Thoracic aorta (tissue), 2 donors: ENCODE measurements around the gene TLCD3B. TPM values are rescaled to one million over a fixed set of nuclear protein-coding genes. Genes with fewer than 3 reads are reported as not detected.

ENCODE experiments used
- ATAC-seq: fragments of 150-250 bp; one replicate; pipeline ENCODE4 v1.8.0; 2017; ENCODE audit warnings: low read depth; ENCODE audit not compliant: insufficient number of reproducible peaks, low FRiP score
- DNase-seq: peaks from one replicate; pipeline ENCODE4 v3.0.0-alpha.2; 2020; ENCODE audit warnings: low spot score
- H3K27ac ChIP-seq, 2 donors: fragments of 200-600 bp; sonication (generic); 1 replicate in 1 of 2; 2 replicates in 1 of 2; pipeline ENCODE4 v1.5.1; 2016; ENCODE audit warnings: mild to moderate bottlenecking in 2 of 2, moderate library complexity in 2 of 2
- H3K27me3 ChIP-seq: fragments of 200-600 bp; sonication (generic); replicated peaks from 2 replicates; pipeline ENCODE4 v1.6.0; 2016; ENCODE audit warnings: mild to moderate bottlenecking; ENCODE audit not compliant: insufficient read depth
- H3K36me3 ChIP-seq: fragments of 200-600 bp; sonication (generic); one replicate; pipeline ENCODE4 v1.5.1; 2016
- H3K4me1 ChIP-seq, 2 donors: fragments of 200-600 bp; sonication (generic); 1 replicate in 1 of 2; 2 replicates in 1 of 2; pipeline versions ENCODE4 v1.5.1 to v1.6.0; 2016; ENCODE audit warnings: low read depth in 2 of 2, mild to moderate bottlenecking in 1 of 2; ENCODE audit not compliant: control insufficient read depth in 1 of 2
- H3K4me3 ChIP-seq: fragments of 200-600 bp; sonication (generic); 2 replicates; pipeline ENCODE4 v1.5.1; 2016; ENCODE audit warnings: mild to moderate bottlenecking
- H3K9me3 ChIP-seq: fragments of 200-600 bp; sonication (generic); 2 replicates; pipeline ENCODE4 v1.5.1; 2016
- total RNA-seq, 2 donors: library from RNA; depleted of rRNA; stranded (reverse); fragments of >200 nt; gene quantifications; one replicate each; pipeline versions ENCODE4 v1.1.0 to v1.2.3, GENCODE V29; 2016
- TF ChIP-seq, protein P1 (sequence below): fragments of 200-600 bp; sonication (generic); IDR thresholded peaks from one replicate; pipeline ENCODE4 v1.5.1; 2019; ENCODE audit warnings: antibody characterized with exemption

TLCD3B gene
- total RNA-seq, 2 donors from 2014 or later: not detected

DNA sequence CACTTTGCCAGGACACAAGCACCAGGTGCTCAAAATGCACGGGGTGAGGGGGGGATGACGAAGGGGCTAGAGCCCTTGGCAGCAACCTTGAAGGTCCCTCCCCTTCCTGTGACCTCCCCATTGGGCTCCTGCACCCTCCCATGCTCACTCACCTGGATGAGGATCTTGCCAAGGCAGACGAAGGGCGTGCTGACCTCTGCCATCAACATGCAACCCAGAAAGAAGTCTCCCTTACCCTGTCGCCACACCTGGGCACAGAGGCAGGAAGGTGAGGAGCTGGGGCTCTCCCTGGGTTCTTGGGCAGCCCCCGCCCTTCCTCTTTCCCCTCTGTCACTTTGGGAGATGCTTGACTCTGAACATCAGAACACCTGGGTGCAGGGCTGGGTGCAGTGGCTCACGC is 5.5 kb downstream of the TLCD3B start:
- TF ChIP-seq, protein P1, sequence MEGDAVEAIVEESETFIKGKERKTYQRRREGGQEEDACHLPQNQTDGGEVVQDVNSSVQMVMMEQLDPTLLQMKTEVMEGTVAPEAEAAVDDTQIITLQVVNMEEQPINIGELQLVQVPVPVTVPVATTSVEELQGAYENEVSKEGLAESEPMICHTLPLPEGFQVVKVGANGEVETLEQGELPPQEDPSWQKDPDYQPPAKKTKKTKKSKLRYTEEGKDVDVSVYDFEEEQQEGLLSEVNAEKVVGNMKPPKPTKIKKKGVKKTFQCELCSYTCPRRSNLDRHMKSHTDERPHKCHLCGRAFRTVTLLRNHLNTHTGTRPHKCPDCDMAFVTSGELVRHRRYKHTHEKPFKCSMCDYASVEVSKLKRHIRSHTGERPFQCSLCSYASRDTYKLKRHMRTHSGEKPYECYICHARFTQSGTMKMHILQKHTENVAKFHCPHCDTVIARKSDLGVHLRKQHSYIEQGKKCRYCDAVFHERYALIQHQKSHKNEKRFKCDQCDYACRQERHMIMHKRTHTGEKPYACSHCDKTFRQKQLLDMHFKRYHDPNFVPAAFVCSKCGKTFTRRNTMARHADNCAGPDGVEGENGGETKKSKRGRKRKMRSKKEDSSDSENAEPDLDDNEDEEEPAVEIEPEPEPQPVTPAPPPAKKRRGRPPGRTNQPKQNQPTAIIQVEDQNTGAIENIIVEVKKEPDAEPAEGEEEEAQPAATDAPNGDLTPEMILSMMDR: no peak
- DNase-seq: no peak
- Histone ChIP-seq H3K36me3 (no peaks in the 10 kb centered on the region), H3K27ac (no peak overlapping the region), H3K9me3 (no peaks in the 10 kb centered on the region), H3K27me3 (no peaks in the 10 kb centered on the region), H3K4me3 (no peak overlapping the region), H3K4me1 (peaks cover 2 to 10% of the 10 kb centered on the region in 2 donors)
- ATAC-seq: no peak

DNA sequence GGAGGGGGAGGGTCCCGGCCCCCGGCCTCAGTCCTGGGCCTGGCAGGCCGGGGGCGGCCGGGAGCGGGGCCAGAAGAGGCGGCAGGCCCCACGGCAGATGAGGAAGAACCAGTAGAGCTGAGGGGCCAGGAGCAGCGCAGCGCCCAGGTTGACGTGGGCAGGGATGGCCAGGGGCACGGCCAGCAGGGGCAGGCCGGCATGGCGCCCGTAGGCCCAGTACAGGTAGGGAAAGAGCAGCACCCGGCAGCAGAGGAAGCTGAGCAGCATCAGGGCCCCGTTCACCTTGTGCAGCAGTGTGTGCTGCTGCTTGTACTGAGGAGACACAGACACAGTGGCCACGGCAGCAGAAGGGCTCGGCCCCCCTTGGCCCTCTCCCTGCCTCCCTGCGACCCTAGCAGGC is 5.9 kb downstream of the TLCD3B start:
- TF ChIP-seq, protein P1: no peak
- H3K27me3 ChIP-seq: no peaks in the 10 kb centered on the region

GRCh38 chr16:30024451-30024850 is 6.6 kb downstream of the TLCD3B start:
- Histone ChIP-seq H3K4me3 (no peak overlapping the region), H3K9me3 (no peaks in the 10 kb centered on the region), H3K27me3 (no peaks in the 10 kb centered on the region), H3K27ac (no peak overlapping the region), H3K4me1 (peaks cover 2 to 10% of the 10 kb centered on the region in 2 donors), H3K36me3 (no peaks in the 10 kb centered on the region)
- DNase-seq (no peak), ATAC-seq (no peak)
- TF ChIP-seq, protein P1: no peak

More for the DNA sequence above, 5.9 kb downstream of the TLCD3B start:
- Histone ChIP-seq H3K9me3 (no peaks in the 10 kb centered on the region), H3K4me3 (no peak overlapping the region), H3K27ac (no peak overlapping the region), H3K4me1 (peaks cover 2 to 10% of the 10 kb centered on the region in 2 donors), H3K36me3 (no peaks in the 10 kb centered on the region)
- no peak for ATAC-seq
- DNase-seq: no peak

DNA sequence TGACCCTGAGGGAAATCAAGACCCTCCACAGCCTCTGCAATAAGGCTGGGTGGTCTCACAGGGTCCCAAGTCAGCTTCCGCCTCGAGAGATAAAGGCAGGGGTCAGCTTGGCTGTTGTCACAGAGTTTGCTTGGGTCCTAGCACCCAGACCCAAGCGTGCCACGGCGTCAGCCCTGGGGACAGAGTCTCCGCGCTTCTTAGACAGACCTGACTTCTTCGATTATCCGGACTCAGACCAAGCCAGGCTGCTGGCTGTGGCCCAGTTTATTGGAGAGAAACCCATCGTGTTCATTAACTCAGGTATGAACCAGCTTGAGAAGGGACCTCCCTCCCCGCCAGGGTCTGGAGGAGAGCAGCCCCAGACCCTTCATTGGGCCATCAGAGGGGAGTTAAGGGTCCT is 7.5 kb downstream of the TLCD3B start:
- Histone ChIP-seq H3K36me3 (no peaks in the 10 kb centered on the region), H3K9me3 (no peaks in the 10 kb centered on the region), H3K27ac (no peak overlapping the region), H3K4me3 (no peak overlapping the region), H3K4me1 (peaks cover 2 to 10% of the 10 kb centered on the region in 2 donors), H3K27me3 (no peaks in the 10 kb centered on the region)
- no peak for ATAC-seq
- no peak for DNase-seq
- TF ChIP-seq, protein P1: no peak

GRCh38 chr16:30022887-30023286 is 8.2 kb downstream of the TLCD3B start, which contains the start of gene C16orf92:
Gene C16orf92 (plus strand): TSS chr16:30023198. CDS start chr16:30023341, 143 bp downstream.
- DNase-seq (no peak), ATAC-seq (no peak)
- TF ChIP-seq, protein P1: no peak
- Histone ChIP-seq H3K4me3 (no peak within 1 kb of the TSS), H3K9me3 (no peaks in the 10 kb centered on the region), H3K27me3 (no peaks in the 10 kb centered on the region), H3K36me3 (no peaks in the 10 kb centered on the region), H3K4me1 (peaks cover 2 to 10% of the 10 kb centered on the region in 2 donors), H3K27ac (no peak within 1 kb of the TSS)
